ENCODE measurements around the gene LBX1. TPM values are rescaled to one million over a fixed set of nuclear protein-coding genes. Genes with fewer than 3 reads are reported as not detected.
A peak's percentile ranks its signal among the peaks of the same experiment; 100 is the strongest.

The LBX1 gene
- total RNA-seq, 1 donor from 2014 or later = not detected

GRCh38 chr10:101217450-101218281 lies 11.6 kb downstream of the LBX1 start:
- ChIA-PET CTCF (no interaction called here), POLR2A (interaction anchor here (1.1 kb wide), 1 partner anchor 9 kb away, joined by 3 read pairs; no protein-coding TSS in a partner anchor)
- intact Hi-C loops (cut with micrococcal nuclease) = loop anchor here (1.0 to 5.0 kb wide), 2 partner anchors 9 to 390 kb away; no protein-coding TSS in a partner anchor

GRCh38 chr10:101217044-101217425 lies 12.2 kb downstream of the LBX1 start:
- H3K27me3 Mint-ChIP-seq = peaks cover 65% of the 10 kb centered on the region
- intact Hi-C loops (cut with micrococcal nuclease) = loop anchor here (5.0 kb wide), 1 partner anchor 390 kb away; no protein-coding TSS in a partner anchor
- no peak overlapping the region for H3K27ac Mint-ChIP-seq
- no peaks in the 10 kb centered on the region for H3K36me3 Mint-ChIP-seq (ENCODE audit: low read depth)
- no peaks in the 10 kb centered on the region for H3K9me3 Mint-ChIP-seq
- peaks cover 34% of the 10 kb centered on the region for H3K4me1 Mint-ChIP-seq
- ChIA-PET POLR2A (interaction anchor here (1.1 kb wide), 1 partner anchor 9 kb away, joined by 3 read pairs; no protein-coding TSS in a partner anchor), CTCF (no interaction called here)
- ATAC-seq (ENCODE audit: low read depth) (no peak), DNase-seq (no peak)
- H3K4me3 Mint-ChIP-seq = no peak overlapping the region
- no peak for TF ChIP-seq CTCF (IDR thresholded peaks at IDR 0.05)

More at GRCh38 chr10:101217450-101218281, 11.6 kb downstream of the LBX1 start:
- H3K27me3 Mint-ChIP-seq = peaks cover 65% of the 10 kb centered on the region
- no peak overlapping the region for H3K27ac Mint-ChIP-seq
- peaks cover 36% of the 10 kb centered on the region for H3K4me1 Mint-ChIP-seq
- no peak for TF ChIP-seq CTCF (IDR thresholded peaks at IDR 0.05)
- no peaks in the 10 kb centered on the region for H3K9me3 Mint-ChIP-seq
- ATAC-seq (ENCODE audit: low read depth) = no peak
- no peak for DNase-seq
- no peak overlapping the region for H3K4me3 Mint-ChIP-seq
- H3K36me3 Mint-ChIP-seq (ENCODE audit: low read depth) = no peaks in the 10 kb centered on the region

- H3K36me3 Mint-ChIP-seq (ENCODE audit: low read depth) = no peaks in the 10 kb centered on the region
- no peak for TF ChIP-seq CTCF (IDR thresholded peaks at IDR 0.05)
- ATAC-seq (ENCODE audit: low read depth) (peak; percentile 22), DNase-seq (no peak)
- peaks cover 32% of the 10 kb centered on the region for H3K4me1 Mint-ChIP-seq
- peak overlapping the region; percentile 41 for H3K27ac Mint-ChIP-seq
- ChIA-PET POLR2A (interaction anchor here (1.1 kb wide), 1 partner anchor 10 kb away, joined by 3 read pairs; no protein-coding TSS in a partner anchor), CTCF (interaction anchor here (3.4 to 4.2 kb wide), 3 partner anchors 10 to 354 kb away, joined by 13 to 32 read pairs (median 25); no protein-coding TSS in a partner anchor)
- peak overlapping the region; percentile 56 for H3K4me3 Mint-ChIP-seq
- intact Hi-C loops (cut with micrococcal nuclease) = loop anchor here (5.0 kb wide), 1 partner anchor 389 kb away; no protein-coding TSS in a partner anchor
- H3K9me3 Mint-ChIP-seq = no peaks in the 10 kb centered on the region
- H3K27me3 Mint-ChIP-seq = peaks cover 64% of the 10 kb centered on the region
These were observed 12.8 kb downstream of the LBX1 start for GRCh38 chr10:101216207-101217043.

- ATAC-seq (ENCODE audit: low read depth) = no peak
- POLR2A ChIA-PET = interaction anchor here (0.6 kb wide), 1 partner anchor 1686 kb away, joined by 3 read pairs; no protein-coding TSS in a partner anchor
- peak overlapping the region; percentile 38 for H3K4me3 Mint-ChIP-seq
- H3K9me3 Mint-ChIP-seq = no peaks in the 10 kb centered on the region
- no peak for DNase-seq
- CTCF ChIA-PET = interaction anchor here (1.7 to 4.2 kb wide), 7 partner anchors 8 to 355 kb away, joined by 3 to 32 read pairs (median 13); no protein-coding TSS in a partner anchor
- H3K27ac Mint-ChIP-seq = no peak overlapping the region
- peaks cover 60% of the 10 kb centered on the region for H3K27me3 Mint-ChIP-seq
- intact Hi-C loops (cut with micrococcal nuclease) = loop anchor here (1.0 to 5.0 kb wide), 3 partner anchors 13 to 388 kb away; partner anchors contain the start of gene LBX1
- H3K4me1 Mint-ChIP-seq = peaks cover 32% of the 10 kb centered on the region
- H3K36me3 Mint-ChIP-seq (ENCODE audit: low read depth) = no peaks in the 10 kb centered on the region
- no peak for TF ChIP-seq CTCF (IDR thresholded peaks at IDR 0.05)
These were observed 13.7 kb downstream of the LBX1 start for GRCh38 chr10:101215397-101216206.

Data from activated B cell treated with CpG ODN at 0.5 μM for 24 hours (primary cell).